A549 (cell line): ENCODE results near the gene OPCML. TPM values are rescaled to one million over a fixed set of nuclear protein-coding genes. Genes with fewer than 3 reads are reported as not detected.

Experiments used
- ATAC-seq, 2 experiments: fragments of 200-7000 bp in 1 of 2; fragments of >200 bp in 1 of 2; cut with Nextera tagmentation in 1 of 2; cut with Tn5 transposase in 1 of 2; 3 replicates each; pipeline versions ENCODE4 v1.8.0 to v1.9.1; 2018 to 2020; ENCODE audit warnings: mild to moderate bottlenecking in 1 of 2, moderate library complexity in 1 of 2
- CTCF ChIA-PET: fragments of 300-600 bp; sonication (Branson Sonifier 250); formaldehyde crosslinking; extraction: SDS; loops from one replicate; lab custom pipeline; 2021; ENCODE audit warnings: antibody characterized with exemption, inconsistent platforms; lab: Yijun Ruan, JAX
- POLR2A ChIA-PET: fragments of 350-600 bp; formaldehyde crosslinking; extraction: SDS; loops from one replicate; lab custom pipeline; 2021; ENCODE audit warnings: antibody characterized with exemption, inconsistent platforms; lab: Yijun Ruan, JAX
- DNase-seq, 2 experiments: peaks; one replicate each; pipeline versions ENCODE4 v3.0.0 to v3.0.0-alpha.2; 2011 to 2016; ENCODE audit warnings: low read depth in 1 of 2, low spot score in 1 of 2
- FAIRE-seq: peaks from 2 replicates; lab custom pipeline; 2011; peaks lifted over from hg19 to GRCh38; lab: Jason Lieb, UNC
- H3K27ac ChIP-seq, 2 experiments: fragments of >200 bp; sonication (Bioruptor Twin); formaldehyde crosslinking; 3 replicates each; pipeline ENCODE4 v1.5.1; 2016 to 2017
- H3K4me1 ChIP-seq: fragments of >200 bp; sonication (Bioruptor Twin); formaldehyde crosslinking; 3 replicates; pipeline ENCODE4 v1.6.1; 2016
- H3K4me2 ChIP-seq: fragments of >200 bp; sonication (Bioruptor Twin); formaldehyde crosslinking; 3 replicates; pipeline ENCODE4 v1.6.1; 2016
- H3K4me3 ChIP-seq: fragments of >200 bp; sonication (Bioruptor Twin); formaldehyde crosslinking; 3 replicates; pipeline ENCODE4 v1.5.1; 2016
- H3K9me3 ChIP-seq: fragments of >200 bp; sonication (Bioruptor Twin); formaldehyde crosslinking; 3 replicates; pipeline ENCODE4 v1.6.1; 2016
- CEBPB ChIP-seq, 2 experiments: fragments of >200 bp in 1 of 2; sonication (Bioruptor Twin) in 1 of 2; formaldehyde crosslinking in 1 of 2; IDR thresholded peaks; 2 replicates each; pipeline ENCODE4 v1.6.1; 2012 to 2016
- CHD2 ChIP-seq: fragments of 150-350 bp; IDR thresholded peaks from 2 replicates; pipeline ENCODE4 v1.6.1; 2014; ENCODE audit warnings: low read length; ENCODE audit not compliant: partially characterized antibody
- CTCF ChIP-seq: fragments of >200 bp; sonication (Bioruptor Twin); formaldehyde crosslinking; IDR thresholded peaks from 3 replicates; pipeline ENCODE4 v1.5.1; 2016
- ELK1 ChIP-seq: fragments of 150-350 bp; IDR thresholded peaks from 2 replicates; pipeline ENCODE4 v1.6.1; 2014; ENCODE audit warnings: low read depth, mild to moderate bottlenecking, low read length
- MAZ ChIP-seq: fragments of 150-350 bp; IDR thresholded peaks from 2 replicates; pipeline ENCODE4 v1.6.1; 2014; ENCODE audit warnings: antibody characterized with exemption, low read depth, low read length, borderline replicate concordance
- MYC ChIP-seq: IDR thresholded peaks from 2 replicates; pipeline ENCODE4 v1.6.1; 2012; ENCODE audit warnings: mild to moderate bottlenecking, inconsistent platforms, low read length, improper control_type of control experiment, borderline replicate concordance
- NFE2L2 ChIP-seq: fragments of 150-350 bp; conservative IDR thresholded peaks from 2 replicates; pipeline ENCODE4 v1.6.1; 2014; ENCODE audit warnings: low read length
- PHF8 ChIP-seq: fragments of 200-600 bp; sonication (generic); IDR thresholded peaks from 2 replicates; pipeline ENCODE4 v1.6.1; 2016; ENCODE audit warnings: low read depth, mild to moderate bottlenecking, antibody characterized with exemption, moderate library complexity, borderline replicate concordance
- POLR2A ChIP-seq: IDR thresholded peaks from 2 replicates; pipeline ENCODE4 v1.6.1; 2012; ENCODE audit warnings: mild to moderate bottlenecking, low read length
- RARB ChIP-seq: fragments of 250-450 bp; sonication (Bioruptor Pico); IDR thresholded peaks from 2 replicates; pipeline ENCODE4 v1.8.0; 2021; ENCODE audit warnings: mild to moderate bottlenecking, moderate library complexity
- REST ChIP-seq: fragments of 200-600 bp; sonication (generic); IDR thresholded peaks from 2 replicates; pipeline ENCODE4 v1.6.1; 2016; ENCODE audit warnings: antibody characterized with exemption, mild to moderate bottlenecking, moderate library complexity
- RNF2 ChIP-seq: fragments of 200-600 bp; sonication (generic); IDR thresholded peaks from 2 replicates; pipeline ENCODE4 v1.6.1; 2016; ENCODE audit warnings: low read depth, mild to moderate bottlenecking, antibody characterized with exemption, moderate library complexity, borderline replicate concordance
- TP53 ChIP-seq: fragments of 250-450 bp; sonication (Bioruptor Pico); IDR thresholded peaks from 2 replicates; pipeline ENCODE4 v1.5.0; 2021; ENCODE audit warnings: mild to moderate bottlenecking, moderate library complexity
- USF2 ChIP-seq: fragments of 450-650 bp; IDR thresholded peaks from 2 replicates; pipeline ENCODE4 v1.6.1; 2014; ENCODE audit warnings: antibody characterized with exemption
- ZC3H11A ChIP-seq: fragments of 450-650 bp; IDR thresholded peaks from 2 replicates; pipeline ENCODE4 v1.6.1; 2014; ENCODE audit warnings: antibody characterized with exemption, mild to moderate bottlenecking
- WGBS: methylation state at CpG from one replicate; pipeline ENCODE4 v1.1.6; 2017; ENCODE audit errors: missing lambda C conversion rate; 5-methylcytosine and 5-hydroxymethylcytosine counted together
- polyA plus RNA-seq, 4 experiments: library from polyadenylated mRNA; depleted of rRNA in 3 of 4; stranded (reverse); fragments of >200 nt; fragmentation: RNase III in 1 of 4; extraction: RNeasy Plus Mini Kit Qiagen cat#74134 plus additional on column Dnase treatment in 1 of 4; gene quantifications; 2 replicates in 3 of 4; 3 replicates in 1 of 4; pipeline ENCODE4 v1.2.3, GENCODE V29; 2011 to 2017

OPCML gene
- polyA plus RNA-seq, 2 of the 4 experiments (the other 2 are of a cell fraction) = not detected

- no peak for TF ChIP-seq ELK1
- TF ChIP-seq NFE2L2 = no peak
- no peak for TF ChIP-seq RARB (CRISPR knock-in tag)
Measured at GRCh38 chr11:132839236-132839945, 692.9 kb downstream of the OPCML start (continued).

GRCh38 chr11:132838627-132839026, 693.7 kb downstream of the OPCML start:
- no peak for TF ChIP-seq CTCF
- TF ChIP-seq REST = no peak
- no peak for TF ChIP-seq CEBPB (IDR thresholded peaks at IDR 0.05)
- TF ChIP-seq RNF2 = no peak
- TF ChIP-seq TP53 (CRISPR knock-in tag) = no peak
- no peak for TF ChIP-seq CHD2
- TF ChIP-seq MYC = no peak
- TF ChIP-seq ZC3H11A = no peak
- TF ChIP-seq MAZ = no peak
- TF ChIP-seq USF2 = no peak
- CTCF ChIA-PET = no interaction called here
- ATAC-seq (no peak), DNase-seq (no peak), FAIRE-seq (no peak)
- 42% methylated on average over 7 of the region's 7 CpGs for WGBS
- H3K4me2 ChIP-seq = no peak overlapping the region
- H3K9me3 ChIP-seq = no peaks in the 10 kb centered on the region
- POLR2A ChIA-PET = no interaction called here
- H3K4me3 ChIP-seq = no peak overlapping the region
- H3K4me1 ChIP-seq = no peaks in the 10 kb centered on the region
- H3K27ac ChIP-seq = no peak overlapping the region

- H3K9me3 ChIP-seq = no peaks in the 10 kb centered on the region
- TF ChIP-seq PHF8 (no peak), POLR2A (no peak)
- 3% methylated on average over 2 of the region's 2 CpGs for WGBS
- H3K4me3 ChIP-seq = no peak overlapping the region
- ATAC-seq (no peak), FAIRE-seq (no peak), DNase-seq (no peak)
- ChIA-PET POLR2A (no interaction called here), CTCF (no interaction called here)
- no peak overlapping the region for H3K27ac ChIP-seq
- H3K4me2 ChIP-seq = no peak overlapping the region
- H3K4me1 ChIP-seq = no peaks in the 10 kb centered on the region
Measured at GRCh38 chr11:132831272-132831671, 701.0 kb downstream of the OPCML start.
